ENCODE results near the gene USP9Y.
A peak's percentile ranks its signal among the peaks of the same experiment; 100 is the strongest.

The USP9Y gene

DNA sequence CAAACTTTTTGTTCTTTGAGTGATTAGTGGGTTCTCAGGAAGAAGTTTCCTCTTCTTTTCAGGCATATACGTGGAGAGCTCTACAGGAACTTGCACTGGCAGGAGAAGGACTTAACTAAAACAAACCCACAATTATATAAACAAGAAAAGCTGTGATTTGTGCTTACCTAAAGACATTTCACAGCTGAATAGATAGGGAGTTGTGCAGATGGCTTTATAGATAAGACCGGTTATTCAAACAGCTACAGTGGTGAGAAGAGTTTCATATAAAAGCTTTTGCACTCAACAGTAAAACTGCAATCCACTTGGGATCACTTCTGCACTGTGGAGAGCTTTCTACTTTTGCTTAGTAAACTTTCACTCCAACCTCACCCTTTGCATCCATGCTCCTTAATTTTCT, 197.6 kb downstream of the USP9Y start:
- Histone ChIP-seq H3K27me3 (no peaks in the 10 kb centered on the region), H3K4me1 (no peaks in the 10 kb centered on the region), H3K27ac (no peak overlapping the region), H3K9me3 (no peaks in the 10 kb centered on the region), H3K36me3 (no peaks in the 10 kb centered on the region), H3K4me3 (no peak overlapping the region)
- TF ChIP-seq, protein P1, sequence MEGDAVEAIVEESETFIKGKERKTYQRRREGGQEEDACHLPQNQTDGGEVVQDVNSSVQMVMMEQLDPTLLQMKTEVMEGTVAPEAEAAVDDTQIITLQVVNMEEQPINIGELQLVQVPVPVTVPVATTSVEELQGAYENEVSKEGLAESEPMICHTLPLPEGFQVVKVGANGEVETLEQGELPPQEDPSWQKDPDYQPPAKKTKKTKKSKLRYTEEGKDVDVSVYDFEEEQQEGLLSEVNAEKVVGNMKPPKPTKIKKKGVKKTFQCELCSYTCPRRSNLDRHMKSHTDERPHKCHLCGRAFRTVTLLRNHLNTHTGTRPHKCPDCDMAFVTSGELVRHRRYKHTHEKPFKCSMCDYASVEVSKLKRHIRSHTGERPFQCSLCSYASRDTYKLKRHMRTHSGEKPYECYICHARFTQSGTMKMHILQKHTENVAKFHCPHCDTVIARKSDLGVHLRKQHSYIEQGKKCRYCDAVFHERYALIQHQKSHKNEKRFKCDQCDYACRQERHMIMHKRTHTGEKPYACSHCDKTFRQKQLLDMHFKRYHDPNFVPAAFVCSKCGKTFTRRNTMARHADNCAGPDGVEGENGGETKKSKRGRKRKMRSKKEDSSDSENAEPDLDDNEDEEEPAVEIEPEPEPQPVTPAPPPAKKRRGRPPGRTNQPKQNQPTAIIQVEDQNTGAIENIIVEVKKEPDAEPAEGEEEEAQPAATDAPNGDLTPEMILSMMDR (IDR thresholded peaks at IDR 0.05), result no peak
- intact Hi-C loops (cut with DNase I; ENCODE audit: low total_unique reads), result no loop called here
- no peak for DNase-seq

DNA sequence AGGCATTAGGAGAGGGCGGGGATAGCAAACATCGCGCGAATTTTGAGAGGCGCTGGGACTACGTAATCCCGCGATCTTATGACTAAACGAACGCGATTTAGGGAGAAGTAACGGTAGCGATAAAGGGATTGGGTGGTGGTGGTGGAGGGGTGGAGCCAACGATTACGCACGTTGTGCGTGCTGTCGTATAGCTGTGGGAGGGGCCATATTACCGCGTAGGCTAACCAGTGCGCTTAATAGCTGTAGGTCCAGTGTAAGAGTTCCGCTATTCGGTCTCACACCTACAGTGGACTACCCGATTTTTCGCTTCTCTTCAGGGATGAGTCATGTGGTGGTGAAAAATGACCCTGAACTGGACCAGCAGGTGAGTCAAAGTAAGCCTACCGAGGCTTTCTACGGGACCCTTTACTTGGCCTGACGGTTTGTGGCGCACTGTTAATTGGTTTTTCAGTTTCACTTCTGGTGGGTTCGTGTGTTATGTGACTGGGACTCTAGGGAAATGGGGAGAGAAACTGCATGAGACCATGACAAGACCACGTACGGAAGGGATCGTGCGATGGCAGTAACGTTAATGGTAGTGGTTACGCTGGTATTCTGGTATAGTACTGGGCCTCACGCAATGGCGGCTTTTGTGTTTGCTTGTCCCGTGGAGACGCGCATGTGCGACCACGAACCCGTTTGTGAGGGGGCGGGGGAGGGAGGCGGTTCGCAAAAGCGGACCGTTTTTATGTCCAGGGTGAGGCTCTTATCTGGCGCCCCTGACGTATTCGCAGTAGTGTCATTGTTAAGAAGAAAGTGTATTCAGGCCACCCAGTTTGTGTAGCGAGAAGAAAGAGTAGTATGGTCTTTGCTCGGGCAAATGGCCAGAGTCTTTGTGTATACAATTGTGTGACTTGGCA, 203.8 kb downstream of the USP9Y start, which contains the start of gene DDX3Y:
TSS of gene DDX3Y (plus strand) at position 251 of the 899 bp plus-strand sequence. CDS start at position 320, 69 bp downstream.
- H3K4me1 ChIP-seq, result peaks cover 0 to 28% (median 0%) of the 10 kb centered on the region in 4 donors
- H3K4me3 ChIP-seq, result peak within 1 kb of the TSS; percentile 73 to 75
- DNase-seq, result peak; percentile 87 to 94
- TF ChIP-seq, protein P1 (IDR thresholded peaks at IDR 0.05), result no peak
- H3K36me3 ChIP-seq, result no peaks in the 10 kb centered on the region
- no peaks in the 10 kb centered on the region for H3K27me3 ChIP-seq
- H3K27ac ChIP-seq, result peak within 1 kb of the TSS; percentile 96 to 98
- intact Hi-C loops (cut with DNase I; ENCODE audit: low total_unique reads), result no loop called here
- H3K9me3 ChIP-seq, result no peaks in the 10 kb centered on the region

DNA sequence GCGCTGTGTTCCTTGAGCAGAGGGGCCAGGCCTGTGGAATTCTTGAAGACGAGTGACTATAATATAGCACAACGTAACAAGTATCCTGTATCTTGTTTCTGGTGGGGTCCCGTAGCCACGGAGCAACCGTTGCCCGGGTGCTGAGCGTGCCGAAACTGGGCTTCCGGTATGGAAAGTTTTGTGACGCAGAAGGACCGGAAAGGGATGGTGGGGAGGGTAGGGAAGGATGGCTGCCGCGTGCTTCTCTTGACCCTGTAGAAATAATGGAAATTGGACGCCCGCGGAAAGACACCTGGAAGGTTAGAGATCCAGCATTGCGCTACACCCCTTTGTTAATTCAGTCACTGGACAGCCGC, 204.5 kb downstream of the USP9Y start:
- Histone ChIP-seq H3K9me3 (no peaks in the 10 kb centered on the region), H3K27me3 (no peaks in the 10 kb centered on the region), H3K4me3 (peak overlapping the region; percentile 73 to 75), H3K4me1 (peaks cover 0 to 31% (median 0%) of the 10 kb centered on the region in 4 donors), H3K36me3 (no peaks in the 10 kb centered on the region), H3K27ac (peak overlapping the region; percentile 96 to 98)
- TF ChIP-seq, protein P1 (IDR thresholded peaks at IDR 0.05), result no peak
- DNase-seq, result peak; percentile 68 to 84
- intact Hi-C loops (cut with DNase I; ENCODE audit: low total_unique reads), result no loop called here

DNA sequence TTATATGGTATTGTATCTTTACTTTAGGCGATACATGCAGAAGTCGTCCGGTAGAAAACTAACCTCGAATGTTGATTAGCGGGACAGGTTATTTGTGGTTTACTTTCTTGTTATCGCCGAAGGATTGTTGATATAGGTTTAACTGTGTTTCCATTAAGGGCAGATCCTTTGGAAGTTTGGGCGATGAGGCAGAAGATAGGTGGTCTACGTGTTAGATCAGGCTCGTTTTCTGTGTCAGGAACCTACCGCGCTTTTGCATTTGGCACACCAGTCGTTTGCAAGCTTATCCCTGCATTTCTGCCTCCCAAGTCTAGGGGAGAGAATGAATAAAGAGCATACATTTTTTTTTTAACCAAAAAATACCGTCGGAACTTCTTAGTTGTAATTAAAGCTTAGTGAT, 204.9 kb downstream of the USP9Y start:
- Histone ChIP-seq H3K27me3 (no peaks in the 10 kb centered on the region), H3K9me3 (no peaks in the 10 kb centered on the region), H3K36me3 (no peaks in the 10 kb centered on the region), H3K4me1 (peaks cover 0 to 31% (median 0%) of the 10 kb centered on the region in 4 donors), H3K4me3 (peak overlapping the region; percentile 73 to 75), H3K27ac (peak overlapping the region; percentile 96 to 98)
- intact Hi-C loops (cut with DNase I; ENCODE audit: low total_unique reads), result no loop called here
- DNase-seq, result no peak
- TF ChIP-seq, protein P1 (IDR thresholded peaks at IDR 0.05), result no peak
